GM23338 (cell line): Measurements from ENCODE around the gene TTC31. TPM values are rescaled to one million over a fixed set of nuclear protein-coding genes. Genes with fewer than 3 reads are reported as not detected.

Experiments used
- ATAC-seq: fragments of 200-7000 bp; cut with Tn5 transposase; 3 replicates; pipeline ENCODE4 v1.9.1; 2020
- DNase-seq: peaks from one replicate; pipeline ENCODE4 v3.0.0-alpha.2; 2015; ENCODE audit warnings: low spot score
- H2AFZ ChIP-seq: fragments of 200-600 bp; sonication (generic); 2 replicates; pipeline ENCODE4 v1.8.0; 2016; ENCODE audit warnings: antibody characterized with exemption, mild to moderate bottlenecking, moderate library complexity
- H3F3A ChIP-seq: fragments of 200-600 bp; sonication (generic); replicated peaks from 2 replicates; pipeline ENCODE4 v1.8.0; 2017; ENCODE audit warnings: antibody characterized with exemption, mixed run types, low read depth
- H3K27ac ChIP-seq: fragments of 200-600 bp; sonication (generic); 2 replicates; pipeline ENCODE4 v1.6.1; 2016; ENCODE audit warnings: low read depth
- H3K27me3 ChIP-seq: fragments of 200-600 bp; sonication (generic); 2 replicates; pipeline ENCODE4 v1.8.0; 2016; ENCODE audit warnings: mild to moderate bottlenecking, mixed run types, moderate library complexity; ENCODE audit not compliant: insufficient read depth
- H3K36me3 ChIP-seq: fragments of 200-600 bp; sonication (generic); 2 replicates; pipeline ENCODE4 v1.8.0; 2016; ENCODE audit warnings: mild to moderate bottlenecking; ENCODE audit not compliant: insufficient read depth
- H3K4me1 ChIP-seq: fragments of 200-600 bp; sonication (generic); 2 replicates; pipeline ENCODE4 v1.8.0; 2016; ENCODE audit warnings: mild to moderate bottlenecking, moderate library complexity; ENCODE audit not compliant: insufficient read depth
- H3K4me2 ChIP-seq: fragments of 200-600 bp; sonication (generic); 2 replicates; pipeline ENCODE4 v1.7.1; 2017; ENCODE audit warnings: mixed run types
- H3K4me3 ChIP-seq: fragments of 200-600 bp; sonication (generic); 2 replicates; pipeline ENCODE4 v1.6.1; 2016; ENCODE audit warnings: mixed run types
- H3K79me2 ChIP-seq: fragments of 200-600 bp; sonication (generic); replicated peaks from 2 replicates; pipeline ENCODE4 v1.8.0; 2017; ENCODE audit warnings: mild to moderate bottlenecking; ENCODE audit not compliant: insufficient read depth
- H3K9me2 ChIP-seq: fragments of 200-600 bp; sonication (generic); 2 replicates; pipeline ENCODE4 v1.8.0; 2017; ENCODE audit not compliant: insufficient read depth
- H4K20me1 ChIP-seq: fragments of 200-600 bp; sonication (generic); replicated peaks from 2 replicates; pipeline ENCODE4 v1.8.0; 2017; ENCODE audit warnings: mild to moderate bottlenecking; ENCODE audit not compliant: insufficient read depth
- H3K27ac Mint-ChIP-seq: 2 replicates; pipeline ENCODE4 v1.8.0; 2020; ENCODE audit warnings: inconsistent platforms, mild to moderate bottlenecking, moderate library complexity, mixed read lengths
- H3K27me3 Mint-ChIP-seq: 3 replicates; pipeline ENCODE4 v1.8.0; 2022; ENCODE audit warnings: low read depth, mild to moderate bottlenecking, moderate library complexity, mixed read lengths, inconsistent platforms; ENCODE audit not compliant: insufficient read depth, poor library complexity
- H3K36me3 Mint-ChIP-seq: 3 replicates; pipeline ENCODE4 v1.8.0; 2021; ENCODE audit warnings: low read depth, mild to moderate bottlenecking, inconsistent platforms, moderate library complexity, mixed read lengths
- H3K4me1 Mint-ChIP-seq: 3 replicates; pipeline ENCODE4 v1.8.0; 2020; ENCODE audit warnings: mild to moderate bottlenecking, inconsistent platforms, mixed read lengths
- H3K4me3 Mint-ChIP-seq: 3 replicates; pipeline ENCODE4 v1.8.0; 2021; ENCODE audit warnings: moderate library complexity, mild to moderate bottlenecking, inconsistent platforms, mixed read lengths
- H3K9me3 Mint-ChIP-seq: 3 replicates; pipeline ENCODE4 v1.8.0; 2020; ENCODE audit warnings: moderate library complexity, mild to moderate bottlenecking, inconsistent platforms, mixed read lengths
- EZH2 ChIP-seq: fragments of 200-600 bp; sonication (generic); IDR thresholded peaks from one replicate; pipeline ENCODE4 v1.8.0; 2017; ENCODE audit warnings: antibody characterized with exemption, mild to moderate bottlenecking, low read depth; ENCODE audit not compliant: unreplicated experiment
- NANOG ChIP-seq: IDR thresholded peaks from 2 replicates; pipeline ENCODE4 v1.6.1; 2016; ENCODE audit warnings: antibody characterized with exemption, borderline replicate concordance
- POLR2AphosphoS5 ChIP-seq: IDR thresholded peaks from 2 replicates; pipeline ENCODE4 v1.6.1; 2016; ENCODE audit warnings: antibody characterized with exemption, low read depth
- ZNF114 ChIP-seq: fragments of 250-450 bp; sonication (Bioruptor Pico); IDR thresholded peaks from 2 replicates; pipeline ENCODE4 v1.5.0; 2020; ENCODE audit warnings: mild to moderate bottlenecking, moderate library complexity
- polyA plus RNA-seq: library from polyadenylated mRNA; unstranded; fragments of >200 nt; fragmentation: Nextera tagmentation; extraction: Ambion mirVana; gene quantifications from 2 replicates; pipeline ENCODE4 v1.2.1, GENCODE V29; 2016
- total RNA-seq: library from RNA; depleted of rRNA; stranded (reverse); fragments of >200 nt; shearing (Covaris generic); gene quantifications from 2 replicates; pipeline ENCODE4 v1.2.3, GENCODE V29; 2014
- TF ChIP-seq, protein P1 (sequence below): fragments of 250-450 bp; sonication (Bioruptor Pico); IDR thresholded peaks from 2 replicates; pipeline ENCODE4 v1.5.0; 2020; ENCODE audit warnings: mild to moderate bottlenecking, moderate library complexity

Gene TTC31
- total and polyA plus RNA-seq, 2 experiments from 2014 or later = 15.8 to 29.2 TPM

- TF ChIP-seq, protein P1, sequence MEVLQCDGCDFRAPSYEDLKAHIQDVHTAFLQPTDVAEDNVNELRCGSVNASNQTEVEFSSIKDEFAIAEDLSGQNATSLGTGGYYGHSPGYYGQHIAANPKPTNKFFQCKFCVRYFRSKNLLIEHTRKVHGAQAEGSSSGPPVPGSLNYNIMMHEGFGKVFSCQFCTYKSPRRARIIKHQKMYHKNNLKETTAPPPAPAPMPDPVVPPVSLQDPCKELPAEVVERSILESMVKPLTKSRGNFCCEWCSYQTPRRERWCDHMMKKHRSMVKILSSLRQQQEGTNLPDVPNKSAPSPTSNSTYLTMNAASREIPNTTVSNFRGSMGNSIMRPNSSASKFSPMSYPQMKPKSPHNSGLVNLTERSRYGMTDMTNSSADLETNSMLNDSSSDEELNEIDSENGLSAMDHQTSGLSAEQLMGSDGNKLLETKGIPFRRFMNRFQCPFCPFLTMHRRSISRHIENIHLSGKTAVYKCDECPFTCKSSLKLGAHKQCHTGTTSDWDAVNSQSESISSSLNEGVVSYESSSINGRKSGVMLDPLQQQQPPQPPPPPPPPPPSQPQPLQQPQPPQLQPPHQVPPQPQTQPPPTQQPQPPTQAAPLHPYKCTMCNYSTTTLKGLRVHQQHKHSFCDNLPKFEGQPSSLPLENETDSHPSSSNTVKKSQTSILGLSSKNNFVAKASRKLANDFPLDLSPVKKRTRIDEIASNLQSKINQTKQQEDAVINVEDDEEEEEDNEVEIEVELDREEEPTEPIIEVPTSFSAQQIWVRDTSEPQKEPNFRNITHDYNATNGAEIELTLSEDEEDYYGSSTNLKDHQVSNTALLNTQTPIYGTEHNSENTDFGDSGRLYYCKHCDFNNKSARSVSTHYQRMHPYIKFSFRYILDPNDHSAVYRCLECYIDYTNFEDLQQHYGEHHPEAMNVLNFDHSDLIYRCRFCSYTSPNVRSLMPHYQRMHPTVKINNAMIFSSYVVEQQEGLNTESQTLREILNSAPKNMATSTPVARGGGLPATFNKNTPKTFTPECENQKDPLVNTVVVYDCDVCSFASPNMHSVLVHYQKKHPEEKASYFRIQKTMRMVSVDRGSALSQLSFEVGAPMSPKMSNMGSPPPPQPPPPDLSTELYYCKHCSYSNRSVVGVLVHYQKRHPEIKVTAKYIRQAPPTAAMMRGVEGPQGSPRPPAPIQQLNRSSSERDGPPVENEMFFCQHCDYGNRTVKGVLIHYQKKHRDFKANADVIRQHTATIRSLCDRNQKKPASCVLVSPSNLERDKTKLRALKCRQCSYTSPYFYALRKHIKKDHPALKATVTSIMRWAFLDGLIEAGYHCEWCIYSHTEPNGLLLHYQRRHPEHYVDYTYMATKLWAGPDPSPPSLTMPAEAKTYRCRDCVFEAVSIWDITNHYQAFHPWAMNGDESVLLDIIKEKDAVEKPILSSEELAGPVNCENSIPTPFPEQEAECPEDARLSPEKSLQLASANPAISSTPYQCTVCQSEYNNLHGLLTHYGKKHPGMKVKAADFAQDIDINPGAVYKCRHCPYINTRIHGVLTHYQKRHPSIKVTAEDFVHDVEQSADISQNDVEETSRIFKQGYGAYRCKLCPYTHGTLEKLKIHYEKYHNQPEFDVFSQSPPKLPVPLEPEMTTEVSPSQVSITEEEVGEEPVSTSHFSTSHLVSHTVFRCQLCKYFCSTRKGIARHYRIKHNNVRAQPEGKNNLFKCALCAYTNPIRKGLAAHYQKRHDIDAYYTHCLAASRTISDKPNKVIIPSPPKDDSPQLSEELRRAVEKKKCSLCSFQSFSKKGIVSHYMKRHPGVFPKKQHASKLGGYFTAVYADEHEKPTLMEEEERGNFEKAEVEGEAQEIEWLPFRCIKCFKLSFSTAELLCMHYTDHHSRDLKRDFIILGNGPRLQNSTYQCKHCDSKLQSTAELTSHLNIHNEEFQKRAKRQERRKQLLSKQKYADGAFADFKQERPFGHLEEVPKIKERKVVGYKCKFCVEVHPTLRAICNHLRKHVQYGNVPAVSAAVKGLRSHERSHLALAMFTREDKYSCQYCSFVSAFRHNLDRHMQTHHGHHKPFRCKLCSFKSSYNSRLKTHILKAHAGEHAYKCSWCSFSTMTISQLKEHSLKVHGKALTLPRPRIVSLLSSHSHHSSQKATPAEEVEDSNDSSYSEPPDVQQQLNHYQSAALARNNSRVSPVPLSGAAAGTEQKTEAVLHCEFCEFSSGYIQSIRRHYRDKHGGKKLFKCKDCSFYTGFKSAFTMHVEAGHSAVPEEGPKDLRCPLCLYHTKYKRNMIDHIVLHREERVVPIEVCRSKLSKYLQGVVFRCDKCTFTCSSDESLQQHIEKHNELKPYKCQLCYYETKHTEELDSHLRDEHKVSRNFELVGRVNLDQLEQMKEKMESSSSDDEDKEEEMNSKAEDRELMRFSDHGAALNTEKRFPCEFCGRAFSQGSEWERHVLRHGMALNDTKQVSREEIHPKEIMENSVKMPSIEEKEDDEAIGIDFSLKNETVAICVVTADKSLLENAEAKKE = no peak
- TF ChIP-seq POLR2AphosphoS5 = no peak
Measured at GRCh38 chr2:74499267-74499939, 16.5 kb downstream of the TTC31 start, which contains the start of gene LBX2 (continued).

DNA sequence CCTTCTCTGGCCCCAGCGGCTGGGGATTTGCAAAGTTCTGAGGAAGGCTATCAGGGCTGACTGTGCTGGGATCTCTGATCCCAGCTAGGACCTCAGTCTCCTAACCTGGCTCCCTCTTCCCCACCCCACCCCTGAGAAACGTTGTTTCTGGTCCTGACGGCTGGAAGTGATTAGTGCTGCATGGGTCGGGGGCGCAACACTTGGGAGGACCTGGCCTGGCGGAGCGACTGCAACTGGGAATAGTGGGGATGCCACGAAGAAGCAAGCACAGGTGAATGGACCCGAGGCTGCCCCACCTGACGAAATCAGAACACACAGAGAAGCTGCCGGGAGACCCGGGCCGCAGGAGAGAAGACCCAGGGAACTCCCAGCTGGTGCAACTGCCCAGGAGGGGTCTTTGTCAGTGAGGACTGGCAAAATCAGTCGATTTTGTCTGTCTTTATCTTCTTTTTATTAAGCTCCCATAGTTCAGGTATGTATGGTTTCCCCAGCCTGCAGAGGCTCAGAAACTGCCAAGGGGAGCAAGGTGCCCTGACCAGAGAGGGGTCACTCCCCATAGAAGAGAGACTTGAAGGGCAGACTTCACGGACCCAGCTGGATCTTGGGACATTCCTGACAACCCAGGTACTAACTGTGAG is 17.2 kb downstream of the TTC31 start:
- Histone ChIP-seq H3K9me2 (no peaks in the 10 kb centered on the region), H3K79me2 (no peaks in the 10 kb centered on the region), H3K27ac (no peak overlapping the region), H3K27me3 (peaks cover 100% of the 10 kb centered on the region), H4K20me1 (peaks cover 11% of the 10 kb centered on the region), H3K4me3 (peak overlapping the region; percentile 69), H2AFZ (peak overlapping the region; percentile 98), H3K4me2 (peak overlapping the region; percentile 95), H3K36me3 (peaks cover under 1% of the 10 kb centered on the region; the same call in 1 of the 2 replicates), H3F3A (peaks cover 48% of the 10 kb centered on the region), H3K4me1 (peaks cover 51% of the 10 kb centered on the region)
- H3K27me3 Mint-ChIP-seq = peaks cover 100% of the 10 kb centered on the region
- no peak overlapping the region for H3K27ac Mint-ChIP-seq
- TF ChIP-seq EZH2 (peak; percentile 97), NANOG (no peak), ZNF114 (CRISPR knock-in tag) (no peak), POLR2AphosphoS5 (no peak)
- ATAC-seq (no peak), DNase-seq (peak; percentile 25)
- peaks cover 54% of the 10 kb centered on the region for H3K4me1 Mint-ChIP-seq
- H3K9me3 Mint-ChIP-seq = no peaks in the 10 kb centered on the region
- peaks cover 11% of the 10 kb centered on the region for H3K36me3 Mint-ChIP-seq
- peak overlapping the region; percentile 77 for H3K4me3 Mint-ChIP-seq
